ENCODE data around the gene TXN2.
A peak's percentile ranks its signal among the peaks of the same experiment; 100 is the strongest.
"Not testable (repeated sequence)": the region's sequence is repeated elsewhere in the genome, so short reads cannot be mapped to it uniquely, and the experiment has no call there.

The TXN2 gene

DNA sequence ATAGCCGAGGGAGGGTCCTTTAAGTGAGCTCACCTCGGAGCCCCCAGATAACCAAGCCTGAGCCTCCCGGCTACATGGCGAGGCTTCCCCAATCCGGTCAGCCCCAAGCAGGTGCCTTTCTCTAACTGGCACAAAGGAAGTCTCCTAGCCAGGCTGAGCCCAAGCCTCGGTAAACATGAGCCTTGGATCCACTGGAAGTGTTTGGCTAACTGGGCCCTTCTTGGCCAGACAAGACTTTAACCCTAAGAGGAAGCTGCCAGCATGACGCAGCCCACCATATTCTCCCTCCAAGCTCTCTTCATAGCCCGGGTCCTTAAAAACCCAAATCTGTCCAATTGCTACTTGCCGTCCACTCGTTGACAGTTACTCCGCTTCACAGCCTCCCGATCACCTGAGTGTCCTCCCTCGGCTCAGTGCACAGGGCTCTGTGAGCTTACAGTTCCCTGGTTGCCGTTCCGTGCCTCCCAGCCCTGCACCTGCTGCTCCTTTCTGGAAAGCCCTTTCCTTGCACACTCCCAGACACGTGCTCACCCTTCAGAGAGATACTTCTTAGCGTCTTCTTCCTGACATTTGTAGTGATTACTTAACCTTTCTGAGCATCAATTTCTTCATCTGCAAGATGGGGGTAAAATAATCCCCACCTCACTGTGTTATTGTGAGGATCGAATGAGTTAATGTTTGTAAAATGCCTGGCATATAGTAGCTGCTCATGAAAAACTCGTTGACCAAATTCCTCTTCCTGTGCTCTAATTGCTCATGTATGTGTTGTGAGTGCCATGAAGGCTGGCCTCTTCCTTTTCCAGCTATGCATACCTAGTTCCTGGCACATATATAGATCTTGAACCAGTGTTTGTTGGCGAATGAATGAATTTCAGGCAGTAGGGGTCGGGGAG, 25.6 kb downstream of the TXN2 start:
- DNase-seq (ENCODE audit: low spot score): no peak

DNA sequence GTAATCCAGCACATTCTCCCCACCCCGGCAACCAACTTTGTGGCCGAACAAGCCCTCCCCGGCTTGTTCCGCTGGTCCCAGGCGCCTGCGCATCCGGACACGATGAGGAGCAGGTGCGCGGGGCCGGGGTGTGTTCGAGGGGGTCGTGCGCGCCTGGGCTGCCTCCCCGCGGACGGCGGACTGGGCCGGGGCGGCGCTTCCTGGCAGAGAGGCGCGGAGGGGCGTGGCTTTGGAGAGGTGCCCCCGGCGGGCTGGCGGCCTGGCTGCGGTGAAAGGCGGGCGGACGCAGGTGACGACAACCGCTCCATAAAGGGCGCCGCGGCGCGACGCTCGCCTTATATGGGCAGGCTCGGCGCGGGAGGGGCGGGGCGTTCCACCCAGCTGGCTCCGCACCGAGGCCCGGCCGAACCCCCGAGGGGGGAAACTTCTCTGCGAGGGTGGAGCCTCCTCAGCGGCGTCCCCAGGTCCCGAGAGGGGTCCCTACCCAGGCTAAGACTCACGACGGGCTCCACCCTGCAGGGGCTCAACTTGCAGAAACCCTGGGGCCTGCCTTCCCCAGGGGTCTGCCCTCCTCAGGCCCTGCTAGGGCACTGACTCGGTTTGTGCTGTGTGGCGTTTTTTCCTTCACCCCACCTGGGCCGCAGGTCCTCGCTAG, 26.4 kb downstream of the TXN2 start:
- peak; percentile 85 for DNase-seq (ENCODE audit: low spot score)

- DNase-seq (ENCODE audit: low spot score): no peak
Measured at GRCh38 chr22:36453855-36454378, 27.5 kb downstream of the TXN2 start.

- not testable (repeated sequence) for DNase-seq (ENCODE audit: low spot score)
Measured at GRCh38 chr22:36452978-36453607, 28.3 kb downstream of the TXN2 start.

GRCh38 chr22:36452250-36452977, 29.0 kb downstream of the TXN2 start:
- DNase-seq (ENCODE audit: low spot score): no peak

- DNase-seq (ENCODE audit: low spot score): not testable (repeated sequence)
Measured at GRCh38 chr22:36450923-36451322, 30.5 kb downstream of the TXN2 start.

GRCh38 chr22:36449596-36450175, 31.8 kb downstream of the TXN2 start:
- DNase-seq (ENCODE audit: low spot score): no peak

DNA sequence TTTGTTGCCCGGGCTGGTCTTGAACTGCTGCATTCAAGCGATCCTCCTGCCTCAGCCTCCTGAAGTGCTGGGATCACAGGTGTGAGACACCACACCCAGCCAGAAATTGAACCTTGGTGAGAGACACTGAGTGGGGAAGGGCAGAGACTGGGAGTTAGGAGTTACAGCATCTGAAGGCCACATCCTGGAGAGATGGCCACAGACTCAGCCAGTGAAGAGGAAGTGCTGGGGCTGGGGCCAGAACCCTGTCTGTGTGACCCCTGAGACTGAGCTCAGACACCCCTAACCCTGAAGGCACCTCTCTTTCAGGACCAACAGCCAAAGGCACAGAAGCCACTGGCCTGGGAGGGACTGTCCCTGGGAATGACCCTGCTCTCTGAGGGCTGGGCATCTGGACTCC, 33.8 kb downstream of the TXN2 start:
- no peak for DNase-seq (ENCODE audit: low spot score)

- DNase-seq (ENCODE audit: low spot score): no peak
Measured at GRCh38 chr22:36445158-36445668, 36.2 kb downstream of the TXN2 start.

GRCh38 chr22:36443198-36443770, 38.2 kb downstream of the TXN2 start:
- no peak for DNase-seq (ENCODE audit: low spot score)

DNA sequence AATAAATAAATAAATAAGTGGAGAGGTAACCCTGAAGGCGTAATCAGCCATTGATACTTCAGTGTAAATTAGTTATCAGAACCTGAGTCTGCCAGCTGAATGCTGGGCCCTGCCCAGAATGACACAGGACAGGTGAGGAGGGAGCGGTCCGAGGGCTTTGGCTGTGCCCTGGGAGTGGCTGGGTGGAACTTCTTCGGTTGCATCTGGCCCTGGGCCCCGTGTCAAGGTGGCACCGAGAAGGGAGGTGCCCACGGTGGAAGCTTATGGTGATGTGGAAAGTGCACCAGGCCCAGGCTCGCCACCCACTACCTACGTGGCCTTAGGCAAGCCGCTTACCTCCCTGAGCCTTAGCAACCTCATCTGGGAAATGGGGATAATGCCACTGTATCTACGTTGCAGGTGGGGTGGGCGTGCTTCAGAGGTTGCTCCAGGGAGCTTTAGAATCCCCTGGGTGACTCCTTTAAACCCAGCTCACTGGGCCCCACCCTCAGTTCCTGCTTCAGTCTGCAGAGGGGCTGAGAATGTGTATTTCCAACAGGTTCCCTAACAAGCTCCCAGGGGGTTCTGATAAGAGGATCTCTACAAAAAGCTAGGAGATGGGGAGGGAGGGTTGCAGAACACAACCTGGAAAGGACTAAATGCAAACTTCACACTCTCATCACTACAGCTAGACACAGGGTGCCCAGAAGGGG, 38.8 kb downstream of the TXN2 start:
- no peak for DNase-seq (ENCODE audit: low spot score)

DNA sequence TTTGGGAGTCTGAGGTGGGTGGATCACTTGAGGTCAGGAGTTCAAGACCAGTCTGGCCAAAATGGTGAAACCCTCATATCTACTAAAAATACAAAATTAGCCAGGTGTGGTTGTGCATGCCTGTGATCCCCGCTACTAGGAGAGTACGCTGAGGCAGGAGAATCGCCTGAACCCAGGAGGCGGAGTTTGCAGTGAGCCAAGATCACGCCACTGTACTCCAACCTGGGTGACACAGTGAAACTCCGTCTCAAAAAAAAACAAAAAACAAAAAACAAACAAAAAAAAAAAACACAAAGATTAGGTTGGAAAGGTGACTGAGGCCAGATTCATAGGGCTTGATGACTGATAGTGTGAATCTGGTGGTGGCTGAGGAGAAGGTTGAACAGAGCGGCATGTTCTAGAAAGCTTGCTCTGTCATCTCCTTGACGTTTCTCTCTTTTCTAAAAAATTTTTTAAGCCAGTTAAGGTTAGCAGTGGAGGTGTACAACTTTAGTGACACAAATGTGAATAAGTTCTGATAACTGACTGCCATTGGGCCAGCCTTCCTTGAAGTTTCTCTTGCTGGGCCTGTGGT, 40.9 kb downstream of the TXN2 start:
- no peak for DNase-seq (ENCODE audit: low spot score)

DNA sequence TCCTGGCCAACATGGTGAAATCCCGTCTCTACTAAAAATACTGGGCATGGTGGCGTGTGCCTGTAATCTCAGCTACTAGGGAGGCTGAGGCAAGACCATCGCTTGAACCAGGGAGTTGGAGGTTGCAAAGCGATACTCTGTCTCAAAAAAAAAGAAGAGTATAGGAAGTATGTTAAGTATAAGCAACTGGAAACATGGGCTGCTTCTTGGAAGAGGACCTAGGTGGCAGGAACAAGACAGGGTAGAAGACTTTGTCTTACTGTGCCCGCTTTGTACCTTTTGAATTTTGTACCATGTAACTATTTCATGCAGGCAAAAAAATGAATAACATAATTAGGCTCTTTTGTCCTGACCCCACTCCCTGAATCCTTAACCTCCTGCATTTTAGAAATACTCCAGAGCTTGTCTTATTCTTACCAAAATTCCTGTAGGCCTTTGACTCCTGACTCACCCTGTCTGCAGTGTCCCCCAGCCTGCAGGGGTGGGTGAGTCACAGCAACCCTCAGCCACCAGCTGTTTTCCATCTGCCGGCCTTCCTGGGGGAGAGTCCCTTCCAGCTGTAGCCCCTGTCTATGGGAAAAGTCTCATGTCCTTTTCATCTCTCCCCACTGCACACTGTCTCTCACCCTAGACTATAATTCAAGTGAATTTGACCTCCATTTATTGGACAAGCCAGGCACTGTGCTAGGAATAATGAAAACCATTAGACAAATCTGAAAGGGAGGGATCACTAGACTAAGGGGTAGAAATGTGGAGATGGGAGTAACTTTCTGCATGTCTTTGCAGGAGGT, 41.8 kb downstream of the TXN2 start:
- DNase-seq (ENCODE audit: low spot score): no peak

DNA sequence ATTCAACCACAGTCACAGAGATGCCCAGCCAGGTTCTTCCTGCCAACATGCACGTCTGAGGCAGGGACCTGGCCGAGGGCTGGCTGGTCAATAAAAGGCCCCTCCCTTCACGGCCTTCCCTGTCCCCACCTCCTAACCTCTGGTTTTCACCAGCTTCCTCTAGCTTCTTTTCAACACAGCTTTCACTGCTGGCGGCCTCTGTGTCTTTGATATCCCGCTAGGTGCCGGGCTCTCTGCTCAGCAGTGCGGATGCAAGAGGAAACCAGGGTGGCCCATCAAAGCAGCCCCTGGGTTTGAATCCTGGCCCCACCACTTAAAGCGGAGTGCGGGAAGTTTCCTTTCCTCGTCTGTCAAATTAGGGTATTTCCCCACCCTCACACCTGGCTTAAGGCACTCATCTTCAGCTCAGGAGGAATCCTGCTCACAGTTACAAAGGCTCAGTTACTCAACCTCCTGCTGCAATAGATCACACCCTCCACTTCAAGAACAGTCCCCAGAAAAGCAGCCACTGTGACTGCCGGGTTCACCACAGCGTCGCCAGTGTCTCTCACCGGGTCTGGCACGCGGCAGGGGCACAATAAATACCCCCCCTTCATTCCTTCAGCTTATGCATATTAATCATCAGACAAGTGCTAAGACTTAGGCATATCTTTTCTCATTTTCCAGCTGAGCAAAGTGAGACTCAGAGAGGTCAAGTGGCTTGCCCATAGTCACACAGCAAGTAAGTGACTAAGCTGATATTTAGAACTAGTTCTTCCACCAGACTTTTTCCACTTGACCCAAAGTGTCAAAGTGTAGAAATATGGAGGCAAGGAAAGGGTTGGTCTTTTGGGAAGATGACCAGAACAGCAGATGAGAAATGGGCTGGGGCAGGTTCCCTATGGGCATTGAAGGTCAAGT, 45.7 kb downstream of the TXN2 start:
- DNase-seq (ENCODE audit: low spot score): no peak

- DNase-seq (ENCODE audit: low spot score): no peak
Measured at GRCh38 chr22:36433318-36434231, 47.9 kb downstream of the TXN2 start.

DNA sequence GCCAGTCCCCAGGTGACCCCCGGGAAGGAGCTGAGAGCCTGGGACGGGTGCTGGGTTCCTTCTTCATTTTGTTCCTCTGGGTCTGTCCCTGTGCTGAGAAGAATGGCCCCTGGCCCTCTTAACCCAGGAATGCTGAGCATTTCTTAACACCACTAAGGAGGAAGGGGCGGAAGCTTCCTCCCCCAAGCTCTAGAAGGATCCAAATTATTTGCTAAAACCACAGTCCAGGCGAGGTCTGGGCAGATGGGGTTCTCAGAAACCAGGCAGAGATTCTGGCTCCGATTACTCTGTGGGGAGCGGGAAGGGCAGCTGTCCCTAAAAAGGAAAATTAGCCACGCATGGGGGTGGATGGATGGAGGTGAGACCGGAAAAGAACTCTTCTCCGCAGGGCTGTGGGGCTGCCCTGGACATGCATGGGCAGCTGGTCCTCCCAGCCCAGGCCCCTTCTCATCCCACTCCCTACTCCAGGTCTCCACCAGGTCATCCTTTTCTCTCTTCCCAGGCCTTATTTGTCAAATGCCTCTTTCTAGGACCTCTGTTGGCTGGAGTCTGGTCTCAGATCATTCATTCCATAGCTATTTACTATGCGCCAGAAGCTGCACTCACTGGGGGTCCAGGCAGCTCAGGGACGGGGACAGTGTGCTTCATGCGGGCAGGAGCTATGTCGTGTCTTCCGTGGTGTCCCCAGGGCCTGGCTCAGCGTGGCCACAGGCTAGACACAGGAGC, 48.7 kb downstream of the TXN2 start:
- DNase-seq (ENCODE audit: low spot score): no peak

Measured in hematopoietic multipotent progenitor cell treated with erythropoietin and hydrocortisone succinate and interleukin-3 and kit ligand, for 17 days (in vitro differentiated cells).